ENCODE data around the gene FGGY.
"Not testable (repeated sequence)": the region's sequence is repeated elsewhere in the genome, so short reads cannot be mapped to it uniquely, and the experiment has no call there.

Gene FGGY

GRCh38 chr1:59596432-59596831 is 299.5 kb downstream of the FGGY start:
- Histone ChIP-seq H3K27me3 (ENCODE audit: insufficient read depth, low read length) (no peaks in the 10 kb centered on the region), H3K27ac (ENCODE audit: low read length) (no peak overlapping the region), H3K9ac (ENCODE audit: low read depth, low read length) (no peak overlapping the region), H3K4me1 (ENCODE audit: insufficient read depth, low read length) (peaks cover 12% of the 10 kb centered on the region), H3K36me3 (ENCODE audit: insufficient read depth, low read depth, low read length) (no peaks in the 10 kb centered on the region), H3K4me3 (ENCODE audit: low read length) (no peak overlapping the region), H3K9me3 (ENCODE audit: insufficient read depth, low read depth, low read length) (no peaks in the 10 kb centered on the region)

- no peak overlapping the region for H3K9ac ChIP-seq (ENCODE audit: low read depth, low read length)
- no peaks in the 10 kb centered on the region for H3K9me3 ChIP-seq (ENCODE audit: insufficient read depth, low read depth, low read length)
- peaks cover 12% of the 10 kb centered on the region for H3K4me1 ChIP-seq (ENCODE audit: insufficient read depth, low read length)
- no peak overlapping the region for H3K27ac ChIP-seq (ENCODE audit: low read length)
- H3K36me3 ChIP-seq (ENCODE audit: insufficient read depth, low read depth, low read length): no peaks in the 10 kb centered on the region
- H3K4me3 ChIP-seq (ENCODE audit: low read length): no peak overlapping the region
- no peaks in the 10 kb centered on the region for H3K27me3 ChIP-seq (ENCODE audit: insufficient read depth, low read length)
Observed at GRCh38 chr1:59596956-59597355, 300.1 kb downstream of the FGGY start.

GRCh38 chr1:59597420-59598119 is 300.7 kb downstream of the FGGY start:
- Histone ChIP-seq H3K36me3 (ENCODE audit: insufficient read depth, low read depth, low read length) (no peaks in the 10 kb centered on the region), H3K27ac (ENCODE audit: low read length) (no peak overlapping the region), H3K4me1 (ENCODE audit: insufficient read depth, low read length) (peaks cover 12% of the 10 kb centered on the region), H3K9me3 (ENCODE audit: insufficient read depth, low read depth, low read length) (no peaks in the 10 kb centered on the region), H3K4me3 (ENCODE audit: low read length) (no peak overlapping the region), H3K27me3 (ENCODE audit: insufficient read depth, low read length) (no peaks in the 10 kb centered on the region), H3K9ac (ENCODE audit: low read depth, low read length) (no peak overlapping the region)

- H3K4me3 ChIP-seq (ENCODE audit: low read length): no peak overlapping the region
- H3K27me3 ChIP-seq (ENCODE audit: insufficient read depth, low read length): no peaks in the 10 kb centered on the region
- H3K9ac ChIP-seq (ENCODE audit: low read depth, low read length): no peak overlapping the region
- peaks cover 12% of the 10 kb centered on the region for H3K4me1 ChIP-seq (ENCODE audit: insufficient read depth, low read length)
- H3K27ac ChIP-seq (ENCODE audit: low read length): no peak overlapping the region
- H3K9me3 ChIP-seq (ENCODE audit: insufficient read depth, low read depth, low read length): no peaks in the 10 kb centered on the region
- H3K36me3 ChIP-seq (ENCODE audit: insufficient read depth, low read depth, low read length): no peaks in the 10 kb centered on the region
Observed at GRCh38 chr1:59598120-59598440, 301.2 kb downstream of the FGGY start.

- Histone ChIP-seq H3K9me3 (ENCODE audit: insufficient read depth, low read depth, low read length) (no peaks in the 10 kb centered on the region), H3K4me3 (ENCODE audit: low read length) (no peak overlapping the region), H3K36me3 (ENCODE audit: insufficient read depth, low read depth, low read length) (no peaks in the 10 kb centered on the region), H3K27ac (ENCODE audit: low read length) (no peak overlapping the region), H3K27me3 (ENCODE audit: insufficient read depth, low read length) (no peaks in the 10 kb centered on the region), H3K4me1 (ENCODE audit: insufficient read depth, low read length) (peaks cover 9% of the 10 kb centered on the region), H3K9ac (ENCODE audit: low read depth, low read length) (no peak overlapping the region)
Observed at GRCh38 chr1:59601041-59601441, 304.1 kb downstream of the FGGY start.

GRCh38 chr1:59601811-59602210 is 304.9 kb downstream of the FGGY start:
- H3K36me3 ChIP-seq (ENCODE audit: insufficient read depth, low read depth, low read length): no peaks in the 10 kb centered on the region
- H3K4me1 ChIP-seq (ENCODE audit: insufficient read depth, low read length): 0 out of 2 replicates have a peak, but pooled peaks cover 4% of the 10 kb centered on the region
- H3K27me3 ChIP-seq (ENCODE audit: insufficient read depth, low read length): no peaks in the 10 kb centered on the region
- H3K4me3 ChIP-seq (ENCODE audit: low read length): no peak overlapping the region
- H3K9me3 ChIP-seq (ENCODE audit: insufficient read depth, low read depth, low read length): no peaks in the 10 kb centered on the region
- H3K27ac ChIP-seq (ENCODE audit: low read length): no peak overlapping the region
- no peak overlapping the region for H3K9ac ChIP-seq (ENCODE audit: low read depth, low read length)

- no peaks in the 10 kb centered on the region for H3K36me3 ChIP-seq (ENCODE audit: insufficient read depth, low read depth, low read length)
Observed at GRCh38 chr1:59604191-59604590, 307.3 kb downstream of the FGGY start.

GRCh38 chr1:59605184-59605583 is 308.3 kb downstream of the FGGY start:
- Histone ChIP-seq H3K36me3 (ENCODE audit: insufficient read depth, low read depth, low read length) (no peaks in the 10 kb centered on the region; the same call in 1 of the 2 replicates), H3K27me3 (ENCODE audit: insufficient read depth, low read length) (no peaks in the 10 kb centered on the region), H3K9me3 (ENCODE audit: insufficient read depth, low read depth, low read length) (peaks cover 8% of the 10 kb centered on the region), H3K27ac (ENCODE audit: low read length) (no peak overlapping the region), H3K4me1 (ENCODE audit: insufficient read depth, low read length) (0 out of 2 replicates have a peak, but pooled peaks cover 4% of the 10 kb centered on the region), H3K9ac (ENCODE audit: low read depth, low read length) (no peak overlapping the region), H3K4me3 (ENCODE audit: low read length) (no peak overlapping the region)

More at GRCh38 chr1:59604191-59604590, 307.3 kb downstream of the FGGY start:
- H3K4me1 ChIP-seq (ENCODE audit: insufficient read depth, low read length): 0 out of 2 replicates have a peak, but pooled peaks cover 4% of the 10 kb centered on the region
- no peak overlapping the region for H3K4me3 ChIP-seq (ENCODE audit: low read length)
- H3K9me3 ChIP-seq (ENCODE audit: insufficient read depth, low read depth, low read length): no peaks in the 10 kb centered on the region; the same call in 1 of the 2 replicates
- H3K27me3 ChIP-seq (ENCODE audit: insufficient read depth, low read length): no peaks in the 10 kb centered on the region
- H3K27ac ChIP-seq (ENCODE audit: low read length): no peak overlapping the region
- H3K9ac ChIP-seq (ENCODE audit: low read depth, low read length): no peak overlapping the region

- Histone ChIP-seq H3K27me3 (ENCODE audit: insufficient read depth, low read length) (no peaks in the 10 kb centered on the region), H3K27ac (ENCODE audit: low read length) (no peak overlapping the region), H3K4me1 (ENCODE audit: insufficient read depth, low read length) (0 out of 2 replicates have a peak, but pooled peaks cover under 1% of the 10 kb centered on the region), H3K9me3 (ENCODE audit: insufficient read depth, low read depth, low read length) (peaks cover 14% of the 10 kb centered on the region), H3K9ac (ENCODE audit: low read depth, low read length) (no peak overlapping the region), H3K36me3 (ENCODE audit: insufficient read depth, low read depth, low read length) (no peaks in the 10 kb centered on the region; the same call in 1 of the 2 replicates), H3K4me3 (ENCODE audit: low read length) (no peak overlapping the region)
Observed at GRCh38 chr1:59605761-59606160, 308.9 kb downstream of the FGGY start.

- Histone ChIP-seq H3K36me3 (ENCODE audit: insufficient read depth, low read depth, low read length) (no peaks in the 10 kb centered on the region; the same call in 1 of the 2 replicates), H3K9me3 (ENCODE audit: insufficient read depth, low read depth, low read length) (peaks cover 20% of the 10 kb centered on the region), H3K4me3 (ENCODE audit: low read length) (no peak overlapping the region), H3K4me1 (ENCODE audit: insufficient read depth, low read length) (no peaks in the 10 kb centered on the region), H3K9ac (ENCODE audit: low read depth, low read length) (no peak overlapping the region), H3K27ac (ENCODE audit: low read length) (no peak overlapping the region), H3K27me3 (ENCODE audit: insufficient read depth, low read length) (no peaks in the 10 kb centered on the region)
Observed at GRCh38 chr1:59609245-59609644, 312.4 kb downstream of the FGGY start.

GRCh38 chr1:59610499-59610898 is 313.6 kb downstream of the FGGY start:
- H3K4me3 ChIP-seq (ENCODE audit: low read length); H3K4me1 ChIP-seq (ENCODE audit: insufficient read depth, low read length); H3K36me3 ChIP-seq (ENCODE audit: insufficient read depth, low read depth, low read length); H3K9ac ChIP-seq (ENCODE audit: low read depth, low read length); H3K27me3 ChIP-seq (ENCODE audit: insufficient read depth, low read length); H3K27ac ChIP-seq (ENCODE audit: low read length): not testable (repeated sequence)
- peaks cover 20% of the 10 kb centered on the region for H3K9me3 ChIP-seq (ENCODE audit: insufficient read depth, low read depth, low read length)

- H3K36me3 ChIP-seq (ENCODE audit: insufficient read depth, low read depth, low read length): no peaks in the 10 kb centered on the region
- no peaks in the 10 kb centered on the region for H3K4me1 ChIP-seq (ENCODE audit: insufficient read depth, low read length)
- no peak overlapping the region for H3K9ac ChIP-seq (ENCODE audit: low read depth, low read length)
- H3K9me3 ChIP-seq (ENCODE audit: insufficient read depth, low read depth, low read length): no peaks in the 10 kb centered on the region
- no peak overlapping the region for H3K27ac ChIP-seq (ENCODE audit: low read length)
- H3K27me3 ChIP-seq (ENCODE audit: insufficient read depth, low read length): no peaks in the 10 kb centered on the region
- no peak overlapping the region for H3K4me3 ChIP-seq (ENCODE audit: low read length)
Observed at GRCh38 chr1:59617434-59617833, 320.5 kb downstream of the FGGY start.

All from iPS-20b (cell line).